ENCODE measurements around the gene ITGAX. TPM values are rescaled to one million over a fixed set of nuclear protein-coding genes. Genes with fewer than 3 reads are reported as not detected.

Gene ITGAX
- total and polyA plus RNA-seq, 2 of the 8 experiments (the other 6 are each of a cell fraction or from before 2014, with no cell fraction given) = 0.30 TPM; not detected in 1

DNA sequence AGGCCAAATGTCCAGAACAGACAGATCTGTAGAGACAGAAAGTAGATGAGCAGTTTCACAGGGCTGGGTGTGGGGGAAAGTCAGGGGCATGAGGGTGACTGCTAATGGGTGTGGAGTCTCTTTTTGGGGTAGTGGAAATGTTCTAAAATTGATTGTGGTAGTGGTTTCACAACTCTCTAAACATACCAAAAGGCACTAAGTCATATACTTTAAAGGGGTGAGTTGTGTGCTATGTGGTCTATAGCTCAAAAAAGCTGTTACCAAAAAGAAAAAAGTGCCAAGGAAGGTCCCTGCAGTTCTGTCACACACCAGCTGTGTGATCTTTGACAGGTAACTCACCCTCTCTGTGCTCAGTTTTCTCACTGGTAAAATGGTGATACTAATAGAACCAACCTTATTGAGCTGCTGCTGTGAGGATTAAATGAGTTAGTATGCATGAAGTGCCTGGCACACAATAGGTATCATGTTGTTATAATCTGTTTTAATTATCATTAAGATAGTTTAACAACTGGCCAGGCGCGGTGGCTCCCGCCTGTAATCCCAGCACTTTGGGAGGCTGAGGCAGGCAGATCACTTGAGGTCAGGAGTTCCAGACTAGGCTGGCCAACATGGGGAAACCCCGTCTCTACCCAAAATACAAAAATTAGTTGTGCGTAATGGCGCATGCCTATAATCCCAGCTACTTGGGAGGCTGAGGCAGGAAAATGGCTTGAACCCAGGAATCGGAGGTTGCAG is 10.3 kb downstream of the ITGAX start:
- H3K9ac ChIP-seq (replicated peaks in 1 of 4; ENCODE audit: extremely low read depth in 1 of 4, low read depth in 3 of 4, low read length in 3 of 4) = no peak overlapping the region
- 91% methylated on average over 7 of the region's 7 CpGs; no CpG with 5 or more reads in 1 of the 2 experiments for WGBS, 2 experiments (ENCODE audit: extremely low coverage in 1 of 2, insufficient coverage in 1 of 2, insufficient read length in 1 of 2, insufficient replicate concordance in 2 of 2, low coverage in 1 of 2, low lambda C conversion rate in 2 of 2, missing lambda C conversion rate in 1 of 2)
- DNase-seq (ENCODE audit: low read depth in 1 of 2, low spot score in 2 of 2) = no peak
- POLR2A ChIA-PET (ENCODE audit: partially characterized antibody) = no interaction called here
- H4K8ac ChIP-seq (ENCODE audit: extremely low read depth, insufficient read depth, low read length) = no peak overlapping the region
- no peak overlapping the region for H2AFZ ChIP-seq (ENCODE audit: low read length)
- H4K20me1 ChIP-seq (replicated peaks in 1 of 2; ENCODE audit: control insufficient read depth in 1 of 2, insufficient read depth in 2 of 2, low read length in 2 of 2) = no peaks in the 10 kb centered on the region
- H3K4ac ChIP-seq (replicated peaks; ENCODE audit: insufficient read length, low read depth, low read length) = no peak overlapping the region
- no peak overlapping the region for H3K23ac ChIP-seq (ENCODE audit: insufficient read length)
- H3K27me3 ChIP-seq (replicated peaks in 1 of 4; ENCODE audit: control insufficient read depth in 3 of 4, extremely low read depth in 1 of 4, insufficient read depth in 3 of 4, low read length in 3 of 4) = no peaks in the 10 kb centered on the region; a peak in 1 of 7 replicates
- H3K23me2 ChIP-seq (ENCODE audit: low read depth, low read length) = no peaks in the 10 kb centered on the region
- no peak overlapping the region for H2AK5ac ChIP-seq (ENCODE audit: low read depth, low read length)
- no peak overlapping the region for H2BK5ac ChIP-seq (ENCODE audit: low read depth, low read length)
- no peak overlapping the region for H3K4me3 ChIP-seq (ENCODE audit: extremely low read depth in 1 of 4, insufficient read depth in 2 of 4, low read depth in 3 of 4, low read length in 4 of 4)
- no peaks in the 10 kb centered on the region for H3K4me1 ChIP-seq (replicated peaks in 1 of 4; ENCODE audit: control insufficient read depth in 3 of 4, insufficient read depth in 4 of 4, low read length in 3 of 4)
- no peak overlapping the region for H2BK15ac ChIP-seq (ENCODE audit: low read length)
- no peak overlapping the region for H3K4me2 ChIP-seq (ENCODE audit: insufficient read depth in 1 of 2, low read depth in 2 of 2, low read length in 2 of 2)
- no peak overlapping the region for H4K91ac ChIP-seq (replicated peaks; ENCODE audit: insufficient read length, low read length)
- CTCF ChIA-PET (ENCODE audit: partially characterized antibody) = interaction anchor here (2.1 kb wide), 1 partner anchor 18 kb away, joined by 5 read pairs; no protein-coding TSS in a partner anchor
- no peak overlapping the region for H3K18ac ChIP-seq (ENCODE audit: extremely low read depth, low read length)
- no peaks in the 10 kb centered on the region for H3K9me3 ChIP-seq (ENCODE audit: insufficient read depth in 2 of 2, low read depth in 1 of 2, low read length in 1 of 2)
- no peaks in the 10 kb centered on the region for H3K79me1 ChIP-seq (ENCODE audit: low read depth, low read length)
- H3K14ac ChIP-seq (ENCODE audit: insufficient read length) = no peak overlapping the region
- H2BK120ac ChIP-seq (replicated peaks; ENCODE audit: low read depth, low read length) = no peak overlapping the region
- no peak overlapping the region for H2BK12ac ChIP-seq (ENCODE audit: low read depth, low read length)
- no peak overlapping the region for H3K27ac ChIP-seq (ENCODE audit: low read depth, low read length)
- H3K56ac ChIP-seq (replicated peaks; ENCODE audit: insufficient read length, low read depth, low read length) = no peak overlapping the region
- no peaks in the 10 kb centered on the region for H3K36me3 ChIP-seq (ENCODE audit: control insufficient read depth in 2 of 4, insufficient read depth in 4 of 4, low read length in 3 of 4)
- no peak for FAIRE-seq
- H2BK20ac ChIP-seq (ENCODE audit: low read length) = no peak overlapping the region
- H3K79me2 ChIP-seq (ENCODE audit: control insufficient read depth in 1 of 2, insufficient read depth in 2 of 2, low read length in 2 of 2) = no peaks in the 10 kb centered on the region
- no peak overlapping the region for H4K5ac ChIP-seq (ENCODE audit: insufficient read length, low read depth, low read length)
- no peak for TF ChIP-seq TAF7 (optimal IDR thresholded peaks at IDR 0.05; ENCODE audit: borderline replicate concordance, low read depth, low read length)
- TF ChIP-seq RNF2 (IDR thresholded peaks at IDR 0.05; ENCODE audit: borderline replicate concordance, low read depth, low read length, missing control alignments, poor library complexity, severe bottlenecking) = no peak
- no peak for TF ChIP-seq SAP30 (IDR thresholded peaks at IDR 0.05; ENCODE audit: insufficient read depth, insufficient replicate concordance, low read length)
- no peak for TF ChIP-seq EGR1 (IDR thresholded peaks at IDR 0.05; ENCODE audit: borderline replicate concordance, low read depth, low read length)
- no peak for TF ChIP-seq SP1 (IDR thresholded peaks at IDR 0.05; ENCODE audit: low read depth, low read length)
- TF ChIP-seq JUND (IDR thresholded peaks at IDR 0.05; ENCODE audit: low read length) = no peak
- no peak for TF ChIP-seq YY1 (IDR thresholded peaks at IDR 0.05; ENCODE audit: low read depth, low read length)
- TF ChIP-seq, protein P1, sequence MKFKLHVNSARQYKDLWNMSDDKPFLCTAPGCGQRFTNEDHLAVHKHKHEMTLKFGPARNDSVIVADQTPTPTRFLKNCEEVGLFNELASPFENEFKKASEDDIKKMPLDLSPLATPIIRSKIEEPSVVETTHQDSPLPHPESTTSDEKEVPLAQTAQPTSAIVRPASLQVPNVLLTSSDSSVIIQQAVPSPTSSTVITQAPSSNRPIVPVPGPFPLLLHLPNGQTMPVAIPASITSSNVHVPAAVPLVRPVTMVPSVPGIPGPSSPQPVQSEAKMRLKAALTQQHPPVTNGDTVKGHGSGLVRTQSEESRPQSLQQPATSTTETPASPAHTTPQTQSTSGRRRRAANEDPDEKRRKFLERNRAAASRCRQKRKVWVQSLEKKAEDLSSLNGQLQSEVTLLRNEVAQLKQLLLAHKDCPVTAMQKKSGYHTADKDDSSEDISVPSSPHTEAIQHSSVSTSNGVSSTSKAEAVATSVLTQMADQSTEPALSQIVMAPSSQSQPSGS (IDR thresholded peaks at IDR 0.05; ENCODE audit: low read length) = no peak
- TF ChIP-seq SUZ12 (IDR thresholded peaks at IDR 0.05; ENCODE audit: low read length) = no peak
- TF ChIP-seq FOSL1 (IDR thresholded peaks at IDR 0.05; ENCODE audit: insufficient read depth, low read depth, low read length) = no peak
- TF ChIP-seq JUN (IDR thresholded peaks at IDR 0.05; ENCODE audit: low read depth, low read length) = no peak

Data from H1 (cell line).